ENCODE data around the gene CRY2.

DNA sequence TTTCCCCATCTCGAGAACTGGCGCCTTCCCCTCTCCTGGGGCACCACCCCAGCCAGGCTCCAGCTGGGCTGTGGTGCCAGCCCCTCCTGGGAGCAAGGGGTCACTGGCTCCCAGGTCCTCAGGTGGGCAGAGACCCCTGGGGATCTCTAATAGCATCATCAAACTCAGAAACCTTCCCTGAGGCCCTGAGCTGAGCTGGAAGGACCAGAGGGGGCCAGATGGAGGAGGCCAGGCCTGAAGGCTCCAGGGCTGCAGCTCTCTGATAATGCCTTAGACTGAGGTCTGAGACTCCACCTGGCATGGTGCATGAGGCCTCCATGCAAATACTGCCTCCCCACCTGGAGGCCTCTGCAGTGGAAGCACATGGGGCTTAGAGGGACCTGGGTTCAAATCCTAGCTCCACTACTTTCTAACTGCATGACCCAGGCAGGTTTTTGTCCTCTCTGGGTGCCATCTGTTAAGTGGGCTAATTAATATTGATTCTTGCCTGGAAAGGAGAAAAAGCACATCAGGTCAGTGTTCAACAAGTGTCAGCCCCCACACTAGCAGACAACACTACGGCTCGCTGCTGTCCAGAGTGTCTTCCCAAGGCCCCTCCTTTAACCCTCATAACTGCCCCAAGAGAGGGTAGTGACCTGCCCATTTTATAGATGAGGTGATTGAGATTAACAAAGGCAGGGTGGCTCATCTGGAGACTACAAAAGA, 39.7 kb downstream of the CRY2 start:
- TF ChIP-seq RAD21 (conservative IDR thresholded peaks at IDR 0.05 in 1 of 2, IDR thresholded peaks at IDR 0.05 in 1 of 2) (no peak), POLR2A (IDR thresholded peaks at IDR 0.05; ENCODE audit: low read length) (no peak), EP300 (IDR thresholded peaks at IDR 0.05) (no peak)
- TF ChIP-seq, protein P1, sequence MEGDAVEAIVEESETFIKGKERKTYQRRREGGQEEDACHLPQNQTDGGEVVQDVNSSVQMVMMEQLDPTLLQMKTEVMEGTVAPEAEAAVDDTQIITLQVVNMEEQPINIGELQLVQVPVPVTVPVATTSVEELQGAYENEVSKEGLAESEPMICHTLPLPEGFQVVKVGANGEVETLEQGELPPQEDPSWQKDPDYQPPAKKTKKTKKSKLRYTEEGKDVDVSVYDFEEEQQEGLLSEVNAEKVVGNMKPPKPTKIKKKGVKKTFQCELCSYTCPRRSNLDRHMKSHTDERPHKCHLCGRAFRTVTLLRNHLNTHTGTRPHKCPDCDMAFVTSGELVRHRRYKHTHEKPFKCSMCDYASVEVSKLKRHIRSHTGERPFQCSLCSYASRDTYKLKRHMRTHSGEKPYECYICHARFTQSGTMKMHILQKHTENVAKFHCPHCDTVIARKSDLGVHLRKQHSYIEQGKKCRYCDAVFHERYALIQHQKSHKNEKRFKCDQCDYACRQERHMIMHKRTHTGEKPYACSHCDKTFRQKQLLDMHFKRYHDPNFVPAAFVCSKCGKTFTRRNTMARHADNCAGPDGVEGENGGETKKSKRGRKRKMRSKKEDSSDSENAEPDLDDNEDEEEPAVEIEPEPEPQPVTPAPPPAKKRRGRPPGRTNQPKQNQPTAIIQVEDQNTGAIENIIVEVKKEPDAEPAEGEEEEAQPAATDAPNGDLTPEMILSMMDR (IDR thresholded peaks at IDR 0.05), result no peak

Data from A549 (cell line).